GM23338 (cell line): ENCODE data around the gene PGGT1B. TPM values are rescaled to one million over a fixed set of nuclear protein-coding genes. Genes with fewer than 3 reads are reported as not detected.
A peak's percentile ranks its signal among the peaks of the same experiment; 100 is the strongest.
"Not testable (repeated sequence)": the region's sequence is repeated elsewhere in the genome, so short reads cannot be mapped to it uniquely, and the experiment has no call there.

Source experiments
- ATAC-seq: fragments of 200-7000 bp; cut with Tn5 transposase; 3 replicates; pipeline ENCODE4 v1.9.1; 2020
- DNase-seq: peaks from one replicate; pipeline ENCODE4 v3.0.0-alpha.2; 2015; ENCODE audit warnings: low spot score
- H2AFZ ChIP-seq: fragments of 200-600 bp; sonication (generic); 2 replicates; pipeline ENCODE4 v1.8.0; 2016; ENCODE audit warnings: antibody characterized with exemption, mild to moderate bottlenecking, moderate library complexity
- H3F3A ChIP-seq: fragments of 200-600 bp; sonication (generic); replicated peaks from 2 replicates; pipeline ENCODE4 v1.8.0; 2017; ENCODE audit warnings: antibody characterized with exemption, mixed run types, low read depth
- H3K27ac ChIP-seq: fragments of 200-600 bp; sonication (generic); 2 replicates; pipeline ENCODE4 v1.6.1; 2016; ENCODE audit warnings: low read depth
- H3K27me3 ChIP-seq: fragments of 200-600 bp; sonication (generic); 2 replicates; pipeline ENCODE4 v1.8.0; 2016; ENCODE audit warnings: mild to moderate bottlenecking, mixed run types, moderate library complexity; ENCODE audit not compliant: insufficient read depth
- H3K36me3 ChIP-seq: fragments of 200-600 bp; sonication (generic); 2 replicates; pipeline ENCODE4 v1.8.0; 2016; ENCODE audit warnings: mild to moderate bottlenecking; ENCODE audit not compliant: insufficient read depth
- H3K4me1 ChIP-seq: fragments of 200-600 bp; sonication (generic); 2 replicates; pipeline ENCODE4 v1.8.0; 2016; ENCODE audit warnings: mild to moderate bottlenecking, moderate library complexity; ENCODE audit not compliant: insufficient read depth
- H3K4me2 ChIP-seq: fragments of 200-600 bp; sonication (generic); 2 replicates; pipeline ENCODE4 v1.7.1; 2017; ENCODE audit warnings: mixed run types
- H3K4me3 ChIP-seq: fragments of 200-600 bp; sonication (generic); 2 replicates; pipeline ENCODE4 v1.6.1; 2016; ENCODE audit warnings: mixed run types
- H3K79me2 ChIP-seq: fragments of 200-600 bp; sonication (generic); replicated peaks from 2 replicates; pipeline ENCODE4 v1.8.0; 2017; ENCODE audit warnings: mild to moderate bottlenecking; ENCODE audit not compliant: insufficient read depth
- H3K9me2 ChIP-seq: fragments of 200-600 bp; sonication (generic); 2 replicates; pipeline ENCODE4 v1.8.0; 2017; ENCODE audit not compliant: insufficient read depth
- H4K20me1 ChIP-seq: fragments of 200-600 bp; sonication (generic); replicated peaks from 2 replicates; pipeline ENCODE4 v1.8.0; 2017; ENCODE audit warnings: mild to moderate bottlenecking; ENCODE audit not compliant: insufficient read depth
- H3K27ac Mint-ChIP-seq: 2 replicates; pipeline ENCODE4 v1.8.0; 2020; ENCODE audit warnings: inconsistent platforms, mild to moderate bottlenecking, moderate library complexity, mixed read lengths
- H3K27me3 Mint-ChIP-seq: 3 replicates; pipeline ENCODE4 v1.8.0; 2022; ENCODE audit warnings: low read depth, mild to moderate bottlenecking, moderate library complexity, mixed read lengths, inconsistent platforms; ENCODE audit not compliant: insufficient read depth, poor library complexity
- H3K36me3 Mint-ChIP-seq: 3 replicates; pipeline ENCODE4 v1.8.0; 2021; ENCODE audit warnings: low read depth, mild to moderate bottlenecking, inconsistent platforms, moderate library complexity, mixed read lengths
- H3K4me1 Mint-ChIP-seq: 3 replicates; pipeline ENCODE4 v1.8.0; 2020; ENCODE audit warnings: mild to moderate bottlenecking, inconsistent platforms, mixed read lengths
- H3K4me3 Mint-ChIP-seq: 3 replicates; pipeline ENCODE4 v1.8.0; 2021; ENCODE audit warnings: moderate library complexity, mild to moderate bottlenecking, inconsistent platforms, mixed read lengths
- H3K9me3 Mint-ChIP-seq: 3 replicates; pipeline ENCODE4 v1.8.0; 2020; ENCODE audit warnings: moderate library complexity, mild to moderate bottlenecking, inconsistent platforms, mixed read lengths
- CREB1 ChIP-seq: fragments of 250-450 bp; sonication (Bioruptor Pico); IDR thresholded peaks from 2 replicates; pipeline ENCODE4 v1.5.0; 2020; ENCODE audit warnings: low read depth, mild to moderate bottlenecking, moderate library complexity
- EZH2phosphoT487 ChIP-seq: fragments of 200-600 bp; sonication (generic); IDR thresholded peaks from one replicate; pipeline ENCODE4 v1.8.1; 2018; ENCODE audit warnings: antibody characterized with exemption; ENCODE audit not compliant: unreplicated experiment
- JUNB ChIP-seq: IDR thresholded peaks from one replicate; pipeline ENCODE4 v1.6.1; 2016; ENCODE audit warnings: antibody characterized with exemption; ENCODE audit not compliant: unreplicated experiment
- POLR2AphosphoS5 ChIP-seq: IDR thresholded peaks from 2 replicates; pipeline ENCODE4 v1.6.1; 2016; ENCODE audit warnings: antibody characterized with exemption, low read depth
- STAT1 ChIP-seq: IDR thresholded peaks from one replicate; pipeline ENCODE4 v1.6.1; 2016; ENCODE audit warnings: antibody characterized with exemption; ENCODE audit not compliant: unreplicated experiment
- polyA plus RNA-seq: library from polyadenylated mRNA; unstranded; fragments of >200 nt; fragmentation: Nextera tagmentation; extraction: Ambion mirVana; gene quantifications from 2 replicates; pipeline ENCODE4 v1.2.1, GENCODE V29; 2016
- total RNA-seq: library from RNA; depleted of rRNA; stranded (reverse); fragments of >200 nt; shearing (Covaris generic); gene quantifications from 2 replicates; pipeline ENCODE4 v1.2.3, GENCODE V29; 2014
- TF ChIP-seq, protein P1 (sequence below): IDR thresholded peaks from 2 replicates; pipeline ENCODE4 v1.6.1; 2016; ENCODE audit warnings: antibody characterized with exemption
- TF ChIP-seq, protein P2 (sequence below), 2 experiments: fragments of 200-600 bp in 1 of 2; sonication (generic) in 1 of 2; conservative IDR thresholded peaks; 2 replicates each; pipeline versions ENCODE4 v1.5.1 to v1.6.1; 2016 to 2017; ENCODE audit warnings: antibody characterized with exemption in 2 of 2, low read depth in 2 of 2, mild to moderate bottlenecking in 2 of 2, moderate library complexity in 1 of 2

Gene PGGT1B
- total and polyA plus RNA-seq, 2 experiments from 2014 or later, result 8.6 to 12.9 TPM

DNA sequence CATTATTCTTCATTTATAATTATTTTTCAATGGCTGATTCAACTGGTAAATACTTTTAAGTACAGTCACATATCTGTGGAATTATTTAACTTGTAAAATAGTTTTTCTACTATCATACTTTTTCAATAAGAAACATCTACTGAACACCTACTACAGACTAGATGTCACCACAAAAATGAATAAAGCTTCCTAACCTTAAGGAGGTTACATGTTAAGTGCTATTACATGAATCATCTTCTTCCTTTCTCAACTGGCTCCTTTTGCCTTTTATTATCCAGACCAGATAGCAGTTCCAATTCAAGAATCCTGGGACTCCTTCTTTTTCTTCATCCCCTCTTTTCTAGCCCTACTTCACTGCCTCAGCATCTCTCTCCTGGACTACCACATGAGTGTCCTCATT, 4.7 kb downstream of the PGGT1B start:
- Histone ChIP-seq H3K4me2 (no peak overlapping the region), H3K4me3 (no peak overlapping the region), H3K79me2 (peaks cover 93% of the 10 kb centered on the region), H3K9me2 (no peaks in the 10 kb centered on the region), H3K27me3 (no peaks in the 10 kb centered on the region), H2AFZ (no peak overlapping the region), H3K4me1 (peaks cover 8% of the 10 kb centered on the region; the same call in 1 of the 2 replicates), H3K36me3 (no peaks in the 10 kb centered on the region), H3K27ac (no peak overlapping the region), H3F3A (no peaks in the 10 kb centered on the region), H4K20me1 (no peaks in the 10 kb centered on the region; the same call in none of the 2 replicates)
- TF ChIP-seq POLR2AphosphoS5 (no peak), CREB1 (CRISPR knock-in tag) (no peak), EZH2phosphoT487 (no peak), JUNB (no peak)
- TF ChIP-seq, protein P1, sequence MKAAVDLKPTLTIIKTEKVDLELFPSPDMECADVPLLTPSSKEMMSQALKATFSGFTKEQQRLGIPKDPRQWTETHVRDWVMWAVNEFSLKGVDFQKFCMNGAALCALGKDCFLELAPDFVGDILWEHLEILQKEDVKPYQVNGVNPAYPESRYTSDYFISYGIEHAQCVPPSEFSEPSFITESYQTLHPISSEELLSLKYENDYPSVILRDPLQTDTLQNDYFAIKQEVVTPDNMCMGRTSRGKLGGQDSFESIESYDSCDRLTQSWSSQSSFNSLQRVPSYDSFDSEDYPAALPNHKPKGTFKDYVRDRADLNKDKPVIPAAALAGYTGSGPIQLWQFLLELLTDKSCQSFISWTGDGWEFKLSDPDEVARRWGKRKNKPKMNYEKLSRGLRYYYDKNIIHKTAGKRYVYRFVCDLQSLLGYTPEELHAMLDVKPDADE, result no peak
- no peak for DNase-seq
- Mint-ChIP-seq H3K27me3 (peaks cover 5% of the 10 kb centered on the region), H3K4me3 (no peak overlapping the region), H3K9me3 (no peaks in the 10 kb centered on the region), H3K4me1 (peaks cover 17% of the 10 kb centered on the region), H3K36me3 (no peaks in the 10 kb centered on the region), H3K27ac (no peak overlapping the region)
- no peak for ATAC-seq

- not testable (repeated sequence) for H3K27me3 Mint-ChIP-seq, H3K4me3 ChIP-seq, H3F3A ChIP-seq, H3K4me2 ChIP-seq, H3K4me3 Mint-ChIP-seq, H3K27ac ChIP-seq, H3K36me3 ChIP-seq, H2AFZ ChIP-seq, H3K4me1 ChIP-seq, ATAC-seq, H3K4me1 Mint-ChIP-seq, H3K9me3 Mint-ChIP-seq, H4K20me1 ChIP-seq, H3K9me2 ChIP-seq, H3K27ac Mint-ChIP-seq, H3K27me3 ChIP-seq, DNase-seq
- H3K36me3 Mint-ChIP-seq, result peaks cover 11% of the 10 kb centered on the region; the same call in 2 of the 3 replicates
- peaks cover 49% of the 10 kb centered on the region for H3K79me2 ChIP-seq
Measured at GRCh38 chr5:115249379-115249778, 13.3 kb downstream of the PGGT1B start.

- H3K4me1 ChIP-seq, result no peaks in the 10 kb centered on the region
- no peak overlapping the region for H3K4me2 ChIP-seq
- no peaks in the 10 kb centered on the region for H3F3A ChIP-seq
- no peaks in the 10 kb centered on the region for H3K9me3 Mint-ChIP-seq
- H3K36me3 Mint-ChIP-seq, result peaks cover 11% of the 10 kb centered on the region; the same call in 2 of the 3 replicates
- H3K4me3 Mint-ChIP-seq, result no peak overlapping the region
- ATAC-seq (peak; percentile 69; the same call in 2 of the 3 replicates), DNase-seq (peak; percentile 75)
- no peaks in the 10 kb centered on the region for H3K27me3 ChIP-seq
- TF ChIP-seq STAT1, result no peak
- TF ChIP-seq, protein P2, sequence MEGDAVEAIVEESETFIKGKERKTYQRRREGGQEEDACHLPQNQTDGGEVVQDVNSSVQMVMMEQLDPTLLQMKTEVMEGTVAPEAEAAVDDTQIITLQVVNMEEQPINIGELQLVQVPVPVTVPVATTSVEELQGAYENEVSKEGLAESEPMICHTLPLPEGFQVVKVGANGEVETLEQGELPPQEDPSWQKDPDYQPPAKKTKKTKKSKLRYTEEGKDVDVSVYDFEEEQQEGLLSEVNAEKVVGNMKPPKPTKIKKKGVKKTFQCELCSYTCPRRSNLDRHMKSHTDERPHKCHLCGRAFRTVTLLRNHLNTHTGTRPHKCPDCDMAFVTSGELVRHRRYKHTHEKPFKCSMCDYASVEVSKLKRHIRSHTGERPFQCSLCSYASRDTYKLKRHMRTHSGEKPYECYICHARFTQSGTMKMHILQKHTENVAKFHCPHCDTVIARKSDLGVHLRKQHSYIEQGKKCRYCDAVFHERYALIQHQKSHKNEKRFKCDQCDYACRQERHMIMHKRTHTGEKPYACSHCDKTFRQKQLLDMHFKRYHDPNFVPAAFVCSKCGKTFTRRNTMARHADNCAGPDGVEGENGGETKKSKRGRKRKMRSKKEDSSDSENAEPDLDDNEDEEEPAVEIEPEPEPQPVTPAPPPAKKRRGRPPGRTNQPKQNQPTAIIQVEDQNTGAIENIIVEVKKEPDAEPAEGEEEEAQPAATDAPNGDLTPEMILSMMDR (conservative IDR thresholded peaks at IDR 0.05; ENCODE audit: low read depth in 2 of 2), result peak; percentile 67 to 86
- no peak overlapping the region for H3K4me3 ChIP-seq
- H3K36me3 ChIP-seq, result no peaks in the 10 kb centered on the region
- no peaks in the 10 kb centered on the region; the same call in 1 of the 2 replicates for H4K20me1 ChIP-seq
- H2AFZ ChIP-seq, result no peak overlapping the region
- peaks cover 2% of the 10 kb centered on the region for H3K27me3 Mint-ChIP-seq
- no peak overlapping the region for H3K27ac Mint-ChIP-seq
- no peak overlapping the region for H3K27ac ChIP-seq
- H3K79me2 ChIP-seq, result peaks cover 21% of the 10 kb centered on the region
- no peaks in the 10 kb centered on the region for H3K4me1 Mint-ChIP-seq
- H3K9me2 ChIP-seq, result no peaks in the 10 kb centered on the region
Measured at GRCh38 chr5:115246361-115246991, 16.2 kb downstream of the PGGT1B start.
